HG02943 (cell line): ENCODE measurements around the gene SSBP2.

Experiments used
- ATAC-seq: cut with Tn5 transposase; IDR thresholded peaks from one replicate; pipeline ENCODE4 v1.9.1; 2021; ENCODE audit warnings: mild to moderate bottlenecking, low read depth, moderate library complexity; ENCODE audit not compliant: unreplicated experiment

SSBP2 gene

DNA sequence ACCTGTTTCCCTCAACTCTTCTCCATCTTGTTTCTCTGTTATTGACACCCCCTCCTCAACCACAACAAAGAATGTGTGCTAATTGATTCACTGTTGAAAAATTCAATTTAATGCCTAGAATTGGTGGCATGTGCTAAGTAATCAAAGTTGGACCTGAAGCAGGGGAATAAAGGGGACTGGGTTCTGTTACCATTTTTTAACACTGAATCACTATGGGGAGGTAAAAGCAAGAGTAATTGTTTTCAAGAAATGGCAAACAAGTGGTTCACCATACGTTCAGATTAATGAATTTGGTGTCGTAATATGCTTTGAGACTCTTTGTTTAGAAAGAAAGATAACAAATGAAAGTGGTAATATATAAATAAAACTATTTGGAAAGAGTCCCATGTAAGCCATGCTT is 17.0 kb upstream of the SSBP2 start:
- no peak for ATAC-seq

DNA sequence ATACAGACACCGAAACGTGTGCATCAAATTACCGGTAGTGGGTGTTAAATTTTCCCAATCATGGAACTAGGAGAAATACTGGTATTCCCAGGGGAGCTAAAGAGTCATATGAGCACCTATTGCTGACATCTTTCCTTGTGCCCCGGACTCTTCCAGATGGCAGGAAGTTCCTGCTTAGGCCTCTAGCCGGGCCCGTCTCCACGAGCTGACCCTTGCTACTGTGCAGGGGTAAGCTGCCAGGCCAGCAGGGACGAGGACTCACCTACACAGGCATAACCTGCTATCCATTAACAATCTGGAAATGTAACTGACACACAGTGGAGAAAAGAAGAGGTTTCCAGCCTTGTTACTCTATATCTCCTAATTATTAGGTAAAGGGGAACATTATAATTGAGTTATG is 16.2 kb upstream of the SSBP2 start:
- ATAC-seq = no peak

DNA sequence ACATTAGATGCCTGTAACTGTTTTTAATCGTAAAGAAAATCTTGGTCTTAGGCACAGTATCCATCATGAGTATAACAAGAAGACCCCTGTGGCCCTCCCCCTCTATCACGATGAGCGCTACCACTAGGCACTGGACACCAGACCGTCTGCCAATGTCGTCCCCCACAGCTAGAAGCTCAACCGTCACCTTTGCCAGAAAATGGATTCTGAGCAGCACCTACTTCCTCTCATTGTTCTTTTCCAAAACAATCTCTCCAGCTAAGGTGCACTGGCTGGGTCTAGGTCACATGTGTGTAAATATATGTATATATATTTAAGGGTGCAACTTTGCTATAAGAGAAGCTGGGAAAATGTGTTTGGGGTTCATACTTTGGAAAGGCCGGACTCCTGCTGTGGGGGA is 15.7 kb upstream of the SSBP2 start:
- no peak for ATAC-seq

DNA sequence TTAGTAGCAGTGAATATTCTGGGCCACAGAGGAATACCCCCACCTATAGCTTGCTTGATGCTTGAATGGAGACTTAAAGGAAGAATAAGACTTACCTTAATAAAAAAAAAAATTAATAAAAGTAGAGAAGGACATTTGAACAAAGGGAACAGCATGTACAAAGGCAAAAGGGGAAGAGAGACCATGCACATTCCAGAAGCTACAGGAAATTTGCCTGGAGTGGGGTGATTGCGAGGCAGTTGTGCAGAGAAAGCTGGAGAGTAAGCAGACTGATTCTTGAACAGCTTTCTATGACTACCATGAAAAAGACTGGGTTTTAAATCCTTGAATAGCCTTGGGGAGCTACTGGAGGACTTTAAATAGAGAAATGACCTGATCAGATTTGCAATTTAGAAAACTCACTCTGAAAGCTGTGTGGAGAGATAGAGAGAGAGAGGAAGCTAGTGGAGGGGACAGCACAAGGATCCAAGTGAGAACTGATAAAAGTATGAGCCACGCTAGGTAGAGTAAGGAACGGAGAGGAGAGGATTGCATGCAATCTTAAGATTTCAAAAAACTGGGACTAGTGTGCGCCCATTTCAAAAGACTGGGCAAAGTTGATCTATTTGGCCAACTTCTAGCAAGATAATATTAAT is 12.5 kb upstream of the SSBP2 start:
- no peak for ATAC-seq

DNA sequence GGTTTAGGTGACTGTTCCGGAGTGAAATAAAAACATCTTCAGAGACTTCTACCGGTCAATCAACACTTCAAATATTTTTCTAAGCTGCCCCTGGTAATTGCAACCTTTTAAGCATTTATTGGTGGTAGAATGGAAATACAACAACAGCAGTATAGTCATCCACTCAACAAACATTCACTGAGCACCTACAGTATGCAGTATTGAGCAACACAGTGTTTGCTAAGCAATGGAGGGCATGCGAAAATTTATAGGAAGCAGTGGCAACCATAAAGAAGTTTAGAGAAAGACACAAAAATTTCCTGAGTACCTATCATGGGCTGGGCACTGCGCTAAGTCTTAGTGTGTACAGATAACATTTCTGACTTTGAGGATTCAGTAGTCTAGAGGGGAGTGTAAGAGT is 12.0 kb upstream of the SSBP2 start:
- ATAC-seq = no peak

DNA sequence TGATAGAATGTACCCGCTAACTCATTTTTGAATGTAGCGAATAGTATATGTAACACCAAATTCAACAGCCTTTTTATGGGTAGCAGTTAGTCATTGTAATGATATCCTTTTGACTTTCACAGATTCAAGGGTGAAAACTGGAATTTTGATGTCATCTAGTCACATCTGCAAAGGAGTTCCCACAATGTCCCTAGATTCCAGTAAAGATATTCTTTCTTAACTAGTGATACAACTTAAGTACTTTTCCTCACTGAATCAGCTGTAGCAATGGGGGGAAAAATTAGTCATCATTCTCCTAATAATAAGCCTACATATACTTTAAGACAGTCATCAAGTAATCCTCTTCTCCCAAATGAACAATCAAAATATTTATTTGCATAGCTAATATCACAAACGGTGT is 11.5 kb upstream of the SSBP2 start:
- ATAC-seq = no peak

DNA sequence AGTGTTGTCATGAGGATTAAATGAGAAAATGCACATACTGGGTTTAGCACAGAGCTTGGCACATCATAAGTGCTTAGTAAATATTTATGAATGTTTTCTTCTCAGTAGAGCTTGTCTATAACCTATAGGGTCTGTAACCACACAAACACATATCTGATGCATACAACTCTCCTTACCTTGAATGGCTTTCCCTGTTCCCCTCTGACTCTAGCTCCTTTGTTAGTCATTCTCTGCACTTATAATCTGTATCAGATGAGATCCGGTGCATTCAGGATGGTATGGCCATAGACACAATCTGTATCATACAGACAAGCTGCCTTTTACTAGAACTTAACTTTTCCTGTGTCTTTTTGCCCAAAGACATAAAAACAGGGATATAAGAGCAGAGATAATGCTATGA is 11.1 kb upstream of the SSBP2 start:
- ATAC-seq = no peak

DNA sequence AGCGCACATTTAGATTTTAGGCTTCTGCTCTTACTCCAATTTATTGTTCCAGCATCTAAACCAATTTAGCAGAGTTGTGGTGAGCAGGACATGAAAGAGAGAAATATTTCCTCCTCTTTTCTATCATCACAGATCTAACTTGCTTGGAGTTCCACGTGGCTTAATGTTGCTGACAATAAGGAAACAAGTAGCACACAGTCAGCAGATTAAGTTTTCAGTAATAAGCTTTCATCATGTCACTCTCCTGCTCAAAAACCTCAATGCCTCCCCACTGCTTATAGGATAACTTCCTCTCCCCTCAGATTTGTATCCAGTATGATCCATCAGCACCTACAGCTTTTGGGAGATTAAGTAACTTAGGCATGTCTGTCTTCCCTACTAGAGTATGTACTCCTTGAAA is 10.4 kb upstream of the SSBP2 start:
- ATAC-seq = no peak

DNA sequence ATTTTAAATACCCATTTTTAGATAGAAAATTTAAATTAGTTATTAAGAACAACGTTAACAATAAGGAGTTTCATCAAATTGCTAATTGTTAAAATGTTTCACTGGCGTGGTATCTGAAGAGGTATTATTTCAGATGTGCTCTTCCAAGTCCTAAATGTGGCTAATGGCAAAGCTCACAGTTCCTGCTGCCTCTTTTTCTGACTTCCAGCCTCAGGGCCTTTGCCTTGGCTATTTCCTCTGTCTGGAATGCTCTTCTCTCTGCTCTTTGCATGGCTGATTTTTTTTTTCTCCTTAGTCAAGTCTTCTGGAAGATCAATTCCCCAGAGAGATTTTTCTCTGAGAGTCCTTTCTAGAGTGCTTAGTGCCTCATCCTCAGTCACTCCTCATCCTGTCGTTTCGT is 9.6 kb upstream of the SSBP2 start:
- no peak for ATAC-seq

DNA sequence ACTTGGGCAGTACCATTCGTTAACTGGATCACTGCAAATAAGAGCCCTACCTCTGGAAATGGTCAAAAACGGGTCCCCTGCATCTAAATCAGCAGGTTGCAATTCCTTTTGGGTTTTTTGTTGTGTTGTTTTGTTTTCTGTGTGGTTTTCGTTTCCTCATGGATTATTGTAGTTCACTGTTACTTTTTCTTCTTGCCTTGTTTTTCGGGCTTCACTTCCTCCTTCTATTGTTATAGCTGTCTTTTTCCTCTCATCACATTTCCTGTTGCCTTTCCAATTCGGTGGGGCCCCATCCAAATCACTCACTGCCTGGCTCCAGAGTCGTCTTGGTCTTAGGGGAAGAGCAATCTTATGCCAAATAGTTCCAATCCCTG is 8.7 kb upstream of the SSBP2 start:
- ATAC-seq = no peak

DNA sequence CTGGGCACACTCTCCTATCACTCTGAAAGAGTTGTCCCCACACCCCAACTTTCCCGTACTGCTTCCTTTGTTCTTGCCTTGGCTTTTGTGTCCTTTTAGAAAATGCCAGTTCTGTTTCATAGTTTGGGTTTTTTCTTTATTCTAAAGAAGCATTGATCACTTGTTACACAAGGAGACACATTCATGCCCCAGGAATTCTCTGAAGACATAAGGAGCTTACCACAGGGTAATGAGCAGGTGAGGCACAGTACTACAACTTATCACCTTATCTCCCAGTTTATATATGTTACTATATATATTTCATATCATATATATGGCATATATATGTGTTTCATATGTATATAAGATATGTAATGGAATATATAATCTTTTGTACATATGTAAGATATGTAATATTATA is 6.5 kb upstream of the SSBP2 start:
- ATAC-seq = no peak

DNA sequence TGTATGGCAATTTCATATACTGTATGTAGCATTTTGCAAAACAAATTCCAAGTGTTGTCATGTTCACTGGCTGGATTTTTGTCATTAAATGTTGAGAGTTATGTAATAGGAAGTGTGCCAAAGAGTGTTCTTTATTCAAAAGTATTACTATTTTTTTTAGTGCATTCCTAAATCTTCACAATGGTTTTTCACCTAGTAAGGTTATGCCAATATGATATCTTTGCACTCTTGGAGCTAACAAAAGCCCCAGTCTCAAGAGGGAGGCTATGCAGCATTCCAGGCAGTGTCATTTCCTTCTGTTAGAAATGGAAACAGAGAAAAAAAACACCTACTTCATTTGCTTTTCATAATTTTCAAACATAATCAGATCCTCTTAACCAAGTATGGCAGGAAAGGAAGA is 5.1 kb upstream of the SSBP2 start:
- no peak for ATAC-seq

DNA sequence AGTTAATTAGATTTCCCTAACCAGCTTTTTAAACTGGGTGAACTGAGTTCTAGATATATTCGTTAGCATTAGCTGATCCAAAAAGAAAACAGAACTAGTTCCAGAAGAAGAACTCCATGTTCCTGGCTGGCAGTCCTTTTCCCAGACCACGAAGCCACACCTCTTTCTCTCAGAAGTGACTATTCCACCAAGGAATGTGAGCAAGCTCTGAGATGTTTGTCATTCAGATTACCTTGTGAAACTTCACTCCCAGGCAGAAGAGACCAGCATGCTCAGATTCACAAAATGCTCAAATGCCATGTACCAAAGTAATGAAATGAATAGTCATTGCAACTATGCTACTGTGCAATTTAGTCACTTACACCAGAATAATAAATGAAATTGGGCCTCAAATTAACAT is 4.4 kb upstream of the SSBP2 start:
- ATAC-seq = no peak

DNA sequence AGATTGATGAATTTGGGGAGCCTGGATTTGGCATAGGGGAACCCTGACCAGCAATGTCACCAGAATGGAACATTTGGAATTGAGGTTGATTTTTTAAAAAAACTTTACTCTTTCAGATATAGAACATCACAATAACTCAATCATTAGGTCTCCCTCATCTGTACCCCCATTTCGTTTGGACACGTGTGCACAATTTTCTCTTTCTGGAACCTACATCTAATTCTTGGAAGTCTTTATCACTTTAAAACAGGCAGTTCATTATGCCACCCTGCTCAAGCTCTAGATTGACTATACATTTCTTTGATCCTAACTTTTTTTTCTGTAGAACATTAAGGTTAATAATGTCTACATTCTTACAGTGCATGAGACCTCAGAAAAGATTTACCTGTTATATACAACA is 3.7 kb upstream of the SSBP2 start:
- no peak for ATAC-seq

DNA sequence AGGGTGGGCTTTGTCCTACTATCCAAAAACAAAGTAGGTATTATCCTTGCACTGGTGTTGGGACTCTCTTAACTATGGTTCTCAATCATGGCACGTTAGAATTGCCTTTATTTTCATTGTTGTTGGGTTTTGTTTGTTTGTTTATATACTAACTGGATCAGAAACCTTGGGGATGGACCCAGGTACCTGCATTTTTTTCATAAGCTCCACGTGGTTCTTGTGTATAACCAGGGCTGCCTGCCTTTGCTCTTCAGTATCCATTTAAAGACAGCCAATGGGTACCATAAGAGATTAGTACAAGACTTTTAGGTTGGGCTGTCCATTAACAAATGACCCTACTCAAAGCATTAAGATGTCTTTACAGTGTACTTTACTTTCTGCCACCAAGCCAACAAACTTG is 2.5 kb upstream of the SSBP2 start:
- no peak for ATAC-seq

DNA sequence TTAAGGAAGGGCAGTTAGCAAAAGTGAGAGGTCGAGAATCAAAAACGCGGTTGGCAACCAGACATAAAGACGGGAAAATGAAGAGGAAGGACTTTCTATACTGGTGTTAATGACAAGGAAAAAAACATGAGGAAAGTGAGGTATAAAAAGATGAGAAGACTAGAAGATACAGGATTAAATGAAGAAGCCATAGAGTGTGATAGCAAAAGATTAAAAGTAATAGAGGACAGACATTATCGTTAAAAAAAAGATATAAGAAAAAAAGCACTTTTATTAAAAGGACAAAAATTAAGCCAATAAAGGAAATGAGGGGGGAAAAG is 1.7 kb upstream of the SSBP2 start:
- no peak for ATAC-seq

DNA sequence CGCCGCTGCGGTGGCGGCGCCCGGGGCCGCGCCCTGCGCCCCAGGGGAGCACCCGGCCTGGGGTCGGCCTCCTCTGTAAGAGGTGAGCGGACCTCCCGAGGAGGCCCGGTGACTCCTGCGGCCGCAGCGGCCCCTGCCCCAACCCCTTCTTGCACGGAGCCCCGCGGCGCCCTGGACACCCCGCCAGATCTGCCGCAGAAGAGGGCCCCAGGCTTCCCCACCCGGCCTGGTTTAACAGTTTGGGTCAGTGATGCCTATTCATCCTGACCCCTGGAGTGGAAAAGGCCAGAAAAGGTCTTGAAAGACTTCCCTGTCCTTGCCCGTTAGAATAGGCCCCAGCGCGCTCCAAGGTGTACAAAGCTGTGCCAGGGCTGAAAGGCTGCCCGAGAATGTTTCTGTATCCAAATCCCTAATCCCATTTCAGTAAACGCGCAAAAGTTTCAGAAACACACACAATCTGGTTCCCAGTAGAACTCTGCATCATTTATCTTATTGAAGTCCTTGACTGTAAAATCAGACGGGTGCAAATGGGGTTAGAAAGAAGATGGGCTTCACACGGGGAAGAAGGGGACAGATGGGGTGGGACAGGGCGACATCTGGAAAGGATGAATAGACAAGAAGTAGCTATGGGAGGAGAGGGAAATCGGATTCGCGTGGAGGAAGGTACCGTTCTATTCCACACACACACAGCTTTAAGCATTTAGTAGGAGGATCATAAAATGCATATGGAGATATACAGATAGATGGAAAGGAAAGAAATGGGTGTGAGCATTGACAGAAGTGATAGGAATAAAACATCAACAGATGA is 1.1 kb upstream of the SSBP2 start:
- ATAC-seq = no peak

DNA sequence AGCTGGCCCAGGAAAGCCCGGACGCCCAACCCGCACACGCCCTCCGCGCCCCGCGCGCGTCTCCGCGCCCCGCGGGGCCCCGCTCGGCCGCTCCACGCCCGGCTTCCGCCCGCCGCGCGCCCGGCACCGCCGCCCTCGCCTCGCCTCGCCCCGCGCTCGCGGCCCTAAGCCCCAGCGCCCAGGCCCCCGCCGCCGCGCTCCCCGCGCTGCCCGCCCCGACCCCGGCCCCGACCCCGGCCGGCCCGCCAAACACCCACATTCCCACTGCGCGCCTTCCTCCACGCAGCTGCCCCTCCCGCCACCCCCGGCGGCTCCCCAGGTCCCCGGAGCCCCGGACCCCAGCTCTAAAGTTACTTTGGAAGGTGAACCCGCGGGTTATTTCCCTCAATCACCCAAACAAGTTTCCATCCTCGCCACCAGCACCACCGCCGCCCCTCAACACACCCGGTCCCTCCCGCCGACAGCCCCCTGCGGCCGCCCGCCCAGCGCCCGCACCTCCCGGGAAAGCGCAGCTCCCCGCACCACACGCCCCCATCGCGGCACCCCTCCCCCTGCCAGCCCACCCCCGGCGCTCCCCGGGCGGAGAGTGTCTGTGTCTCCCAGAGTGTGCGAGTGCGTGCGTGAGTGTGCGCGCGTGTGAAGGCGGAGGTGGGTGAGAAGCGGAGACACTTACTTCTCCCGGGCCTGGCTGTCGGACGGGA is 439 bp downstream of the SSBP2 start:
- peak; percentile 20 for ATAC-seq

DNA sequence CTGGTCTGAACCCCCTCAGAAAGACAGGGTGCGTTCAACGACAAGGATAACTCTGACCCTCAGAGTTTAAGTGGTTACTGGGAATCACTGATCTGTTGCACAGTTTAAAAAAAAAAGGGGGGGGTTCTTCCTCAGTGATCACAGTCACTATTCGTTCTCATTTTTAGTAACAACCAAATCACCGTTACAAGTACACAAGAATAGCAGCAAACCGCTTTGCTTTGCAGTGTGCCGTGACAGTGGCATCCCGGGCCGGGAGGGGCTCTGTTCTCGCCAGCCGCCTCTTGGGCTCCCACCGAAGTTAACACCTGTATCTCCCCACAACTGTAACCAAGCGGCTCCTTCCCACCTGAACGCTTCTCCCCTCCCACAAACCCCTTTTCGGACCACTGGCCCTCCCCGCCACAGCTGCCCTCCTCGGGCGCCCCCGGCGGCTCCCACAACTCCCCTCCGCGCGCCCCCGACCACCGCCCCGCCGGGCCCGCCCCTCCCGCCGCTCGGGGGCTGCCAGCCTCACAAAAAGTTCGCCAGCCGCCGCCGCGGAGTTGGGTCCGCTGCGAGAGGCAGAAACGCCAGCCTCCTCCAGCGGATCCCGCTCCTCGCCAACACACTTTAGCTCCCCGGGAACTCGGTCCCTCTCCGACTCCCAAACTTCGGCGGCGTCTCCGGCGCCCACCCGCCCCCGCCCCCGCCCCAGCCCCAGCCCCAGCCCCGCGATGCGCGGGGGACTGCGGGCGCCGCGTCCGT is 1.2 kb downstream of the SSBP2 start:
- ATAC-seq = no peak

DNA sequence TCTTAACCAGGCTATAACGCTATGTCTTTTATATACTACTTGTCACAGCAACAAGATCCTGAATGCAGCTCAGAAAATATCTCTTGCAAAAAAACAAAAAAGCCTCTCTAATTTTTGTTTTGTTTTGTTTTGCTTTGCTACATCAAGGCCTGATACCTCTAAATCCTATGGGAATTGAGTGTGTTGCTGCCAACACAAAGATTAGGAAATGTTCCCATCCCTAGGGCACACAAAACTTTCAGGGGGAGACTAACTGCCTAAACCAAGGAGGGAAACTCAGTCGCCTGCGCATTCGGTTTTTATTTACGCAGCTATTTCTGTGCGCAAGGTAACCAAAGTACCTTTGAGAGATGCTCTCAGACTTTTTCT is 1.7 kb downstream of the SSBP2 start:
- no peak for ATAC-seq

DNA sequence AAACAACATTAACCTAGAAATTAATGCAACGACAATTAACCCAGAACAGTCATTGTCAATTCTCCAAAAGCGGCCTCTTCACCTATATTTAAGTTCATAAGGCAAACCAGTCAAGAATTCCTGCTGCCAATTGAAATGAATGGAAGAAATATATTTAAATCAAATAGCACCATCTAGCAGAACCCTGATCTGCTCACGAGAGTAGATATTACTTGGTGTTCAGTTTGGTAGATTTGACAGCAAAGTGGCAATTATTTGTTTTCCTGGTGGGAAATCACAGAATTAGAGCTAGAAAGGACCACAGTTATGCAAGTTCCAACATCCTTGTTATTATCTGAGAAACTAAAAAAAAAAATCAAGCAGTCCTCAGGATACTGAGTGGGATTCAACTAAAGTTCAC is 2.3 kb downstream of the SSBP2 start:
- ATAC-seq = no peak
